IgD-negative memory B cell (primary cell): ENCODE data around the gene WNT2B. TPM values are rescaled to one million over a fixed set of nuclear protein-coding genes. Genes with fewer than 3 reads are reported as not detected.

ENCODE experiments used
- H3K27ac Mint-ChIP-seq, 3 donors: one replicate each; pipeline ENCODE4 v1.8.0; 2020 to 2022; ENCODE audit warnings: mild to moderate bottlenecking in 3 of 3, mixed read lengths in 3 of 3, moderate library complexity in 1 of 3
- H3K27me3 Mint-ChIP-seq: one replicate; pipeline ENCODE4 v1.8.0; 2021; ENCODE audit warnings: mixed read lengths
- H3K36me3 Mint-ChIP-seq: one replicate; pipeline ENCODE4 v1.8.0; 2020; ENCODE audit warnings: mild to moderate bottlenecking, mixed read lengths
- H3K4me1 Mint-ChIP-seq, 3 donors: one replicate each; pipeline ENCODE4 v1.8.0; 2020 to 2022; ENCODE audit warnings: mixed read lengths in 3 of 3, mild to moderate bottlenecking in 1 of 3
- H3K4me3 Mint-ChIP-seq, 4 donors: one replicate each; pipeline ENCODE4 v1.8.0; 2020 to 2022; ENCODE audit warnings: mild to moderate bottlenecking in 4 of 4, mixed read lengths in 4 of 4, moderate library complexity in 3 of 4
- H3K9me3 Mint-ChIP-seq, 3 donors: one replicate each; pipeline ENCODE4 v1.8.0; 2020 to 2021; ENCODE audit warnings: mixed read lengths in 3 of 3, mild to moderate bottlenecking in 1 of 3
- polyA plus RNA-seq: library from polyadenylated mRNA; unstranded; fragments of 300-500 nt; fragmentation: Illumina TruSeq; gene quantifications from one replicate; pipeline ENCODE4 v1.2.3, GENCODE V29; 2021

The WNT2B gene
- polyA plus RNA-seq, 1 donor from 2014 or later, result 0.09 TPM

DNA sequence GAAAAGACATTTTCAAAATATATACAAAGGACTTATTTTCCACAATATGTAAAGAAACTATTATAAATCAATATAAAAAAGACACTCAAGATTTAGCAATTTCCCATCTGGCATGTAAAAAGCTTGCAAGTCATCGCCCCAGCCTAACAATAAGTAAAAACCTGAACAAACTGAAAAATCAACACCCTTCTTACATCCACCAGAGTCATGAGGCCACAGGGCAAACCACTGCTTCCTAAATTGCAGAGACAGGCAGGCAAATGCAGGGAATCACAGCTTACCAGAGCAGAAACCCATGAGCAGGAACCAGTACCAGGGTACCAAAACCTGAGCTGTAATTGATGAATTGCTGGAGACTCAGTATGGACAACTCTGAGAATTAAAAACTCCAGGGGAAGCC lies 16.7 kb upstream of the WNT2B start:
- Mint-ChIP-seq H3K27ac (no peak overlapping the region), H3K36me3 (peaks cover 3% of the 10 kb centered on the region), H3K27me3 (peaks cover 8% of the 10 kb centered on the region), H3K4me1 (peaks cover 0 to 2% (median 0%) of the 10 kb centered on the region in 3 donors), H3K9me3 (no peaks in the 10 kb centered on the region), H3K4me3 (no peak overlapping the region)

DNA sequence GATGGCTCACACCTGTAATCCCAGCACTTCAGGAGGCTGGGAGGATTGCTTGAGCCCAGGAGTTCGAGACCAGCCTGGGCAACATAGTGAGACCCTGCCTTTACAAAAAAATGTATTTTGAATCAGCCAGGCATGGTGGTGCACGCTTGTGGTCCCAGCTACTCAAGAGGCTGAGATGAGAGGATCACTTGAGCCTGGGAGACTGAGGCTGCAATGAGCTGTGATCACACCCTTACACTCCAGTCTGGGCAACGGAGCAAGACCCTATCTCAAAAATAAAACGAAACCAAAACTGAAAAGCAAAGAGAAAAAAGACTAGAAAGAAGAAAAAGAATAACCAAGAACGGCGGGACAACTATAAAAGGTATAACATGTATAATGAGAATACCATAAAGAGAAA lies 15.4 kb upstream of the WNT2B start:
- Mint-ChIP-seq H3K27me3 (peaks cover 8% of the 10 kb centered on the region), H3K36me3 (peaks cover 3% of the 10 kb centered on the region), H3K4me3 (no peak overlapping the region), H3K27ac (no peak overlapping the region), H3K4me1 (peaks cover 0 to 2% (median 0%) of the 10 kb centered on the region in 3 donors), H3K9me3 (no peaks in the 10 kb centered on the region)

DNA sequence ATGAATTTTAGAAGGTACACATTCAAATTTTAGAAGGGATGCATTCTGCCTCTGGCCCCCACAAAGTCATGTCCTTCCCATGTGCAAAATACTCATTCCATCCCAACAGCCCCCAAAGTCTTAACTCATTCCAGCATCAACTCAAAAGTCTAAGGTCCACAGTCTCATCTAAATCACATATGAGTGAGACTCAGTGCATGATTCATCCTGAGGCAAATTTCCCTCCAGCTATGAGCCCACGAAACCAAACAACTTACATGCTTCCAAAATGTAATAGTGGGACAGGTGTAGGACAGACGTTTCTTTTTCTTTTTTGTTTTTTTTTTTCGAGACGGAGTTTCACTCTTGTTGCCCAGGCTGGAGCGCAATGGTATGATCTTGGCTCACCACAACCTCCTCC lies 12.5 kb upstream of the WNT2B start:
- Mint-ChIP-seq H3K4me3 (no peak overlapping the region), H3K36me3 (no peaks in the 10 kb centered on the region), H3K4me1 (peaks cover 0 to 2% (median 0%) of the 10 kb centered on the region in 3 donors), H3K9me3 (no peaks in the 10 kb centered on the region), H3K27ac (no peak overlapping the region), H3K27me3 (peaks cover 19% of the 10 kb centered on the region)

DNA sequence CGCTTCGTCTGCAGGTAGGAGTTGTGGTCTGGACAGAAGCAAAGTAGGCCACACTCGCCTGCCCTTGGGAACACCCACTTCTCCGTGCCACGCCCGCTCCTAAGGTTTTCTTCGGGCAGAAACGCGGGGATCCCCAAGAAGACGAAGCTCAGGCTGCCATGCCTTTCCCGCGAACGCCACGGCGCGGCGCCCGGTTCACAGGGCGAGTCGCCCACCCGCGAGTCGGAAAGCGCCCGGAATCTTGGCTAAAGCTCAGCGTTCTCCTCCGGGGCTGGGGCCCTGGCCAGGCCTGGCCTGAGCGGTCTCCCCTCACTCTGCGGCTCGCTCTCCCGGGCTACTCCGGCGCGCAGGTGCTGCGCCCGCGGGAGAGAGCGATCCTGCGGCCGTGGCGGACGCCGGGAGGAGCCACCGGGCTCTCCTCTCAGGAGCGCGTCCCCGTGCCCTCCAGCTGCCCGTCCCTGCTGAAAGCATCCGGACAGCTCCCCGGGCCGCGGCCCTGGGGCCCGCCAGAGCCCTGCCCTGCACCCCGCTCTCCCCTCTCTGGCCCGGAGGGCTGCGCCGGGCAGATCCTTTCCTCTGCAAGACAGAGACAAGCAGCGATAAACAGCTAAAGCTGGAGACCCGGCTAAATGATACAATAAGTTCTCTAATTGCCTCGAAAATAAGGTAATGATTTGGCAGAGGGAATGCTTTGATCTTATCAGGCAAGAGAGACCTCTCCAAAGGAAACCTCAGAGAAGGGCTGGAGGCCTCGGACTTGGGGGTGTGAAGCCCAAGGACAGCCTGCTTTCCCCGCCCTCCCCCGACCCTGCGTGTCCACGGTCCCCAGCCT lies 6.7 kb upstream of the WNT2B start:
- H3K4me3 Mint-ChIP-seq, result peak overlapping the region; percentile 58 to 88 (median 76)
- no peaks in the 10 kb centered on the region for H3K36me3 Mint-ChIP-seq
- peaks cover 0 to 21% (median 10%) of the 10 kb centered on the region in 3 donors for H3K4me1 Mint-ChIP-seq
- H3K27ac Mint-ChIP-seq, result no peak overlapping the region
- H3K27me3 Mint-ChIP-seq, result peaks cover 32% of the 10 kb centered on the region
- no peaks in the 10 kb centered on the region for H3K9me3 Mint-ChIP-seq

DNA sequence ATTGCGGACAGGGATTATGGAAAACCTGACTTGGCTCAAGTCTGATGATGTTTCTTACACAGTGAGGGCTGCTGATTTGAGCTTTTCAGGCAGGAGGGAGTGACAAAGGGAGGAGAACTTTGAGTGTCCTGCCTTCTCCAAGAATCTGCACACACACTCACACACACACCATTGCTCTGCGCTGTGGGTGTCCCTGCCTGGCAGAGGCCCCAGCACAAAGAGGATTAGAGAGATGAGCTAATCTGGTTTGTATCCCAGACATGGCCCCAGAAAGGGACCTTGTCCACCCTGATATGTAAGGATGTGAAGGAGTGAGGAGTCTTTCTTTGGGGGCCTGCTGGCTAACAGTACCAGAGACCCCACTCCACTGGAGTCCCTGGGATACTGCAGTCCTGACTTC lies 5.9 kb upstream of the WNT2B start:
- Mint-ChIP-seq H3K27me3 (peaks cover 34% of the 10 kb centered on the region), H3K4me3 (peak overlapping the region; percentile 14 to 70 (median 59)), H3K27ac (no peak overlapping the region), H3K9me3 (no peaks in the 10 kb centered on the region), H3K36me3 (no peaks in the 10 kb centered on the region), H3K4me1 (peaks cover 0 to 24% (median 12%) of the 10 kb centered on the region in 3 donors)

GRCh38 chr1:112504001-112504660 lies 4.6 kb upstream of the WNT2B start:
- Mint-ChIP-seq H3K27ac (no peak overlapping the region), H3K27me3 (peaks cover 31% of the 10 kb centered on the region), H3K4me3 (peak overlapping the region in 1 of 4 donors; percentile 2), H3K9me3 (no peaks in the 10 kb centered on the region), H3K36me3 (no peaks in the 10 kb centered on the region), H3K4me1 (peaks cover 0 to 24% (median 14%) of the 10 kb centered on the region in 3 donors)

DNA sequence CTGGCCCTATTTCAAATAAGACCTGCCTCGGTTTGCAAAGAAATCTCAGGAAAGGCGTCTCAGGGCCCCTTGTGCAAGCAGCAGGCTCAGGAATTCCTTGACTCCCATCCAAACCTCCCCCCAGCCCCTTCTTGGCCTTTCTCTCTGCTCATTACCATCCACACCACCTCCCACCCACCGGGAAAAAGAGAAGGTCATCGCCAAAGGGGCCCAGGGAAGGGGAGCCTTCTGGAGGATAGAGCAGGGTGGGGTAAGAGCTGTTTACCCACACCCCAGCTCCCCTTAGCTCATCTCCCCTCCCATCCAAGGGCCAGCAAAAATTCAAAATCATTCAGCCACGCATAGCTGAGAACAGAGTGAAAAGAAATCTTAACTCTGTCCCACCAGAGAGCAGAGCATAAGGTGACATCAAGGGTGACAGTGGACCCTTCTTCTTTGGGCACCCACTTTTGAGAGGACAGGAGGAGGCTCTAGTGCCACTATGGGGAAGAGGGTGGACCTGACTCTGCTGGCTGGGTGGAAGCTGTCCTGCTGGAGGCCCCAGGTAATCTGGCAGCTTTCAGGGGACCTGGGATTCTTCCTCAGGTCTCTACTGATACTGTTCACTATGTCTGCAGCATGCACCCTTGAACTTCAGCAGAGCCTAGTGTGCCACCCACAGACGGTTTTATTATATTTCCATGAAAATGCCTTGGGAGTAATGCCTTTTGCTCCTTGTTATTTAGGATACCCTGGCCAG lies 3.9 kb upstream of the WNT2B start:
- Mint-ChIP-seq H3K27ac (no peak overlapping the region), H3K27me3 (peaks cover 28% of the 10 kb centered on the region), H3K4me1 (peaks cover 0 to 24% (median 14%) of the 10 kb centered on the region in 3 donors)

DNA sequence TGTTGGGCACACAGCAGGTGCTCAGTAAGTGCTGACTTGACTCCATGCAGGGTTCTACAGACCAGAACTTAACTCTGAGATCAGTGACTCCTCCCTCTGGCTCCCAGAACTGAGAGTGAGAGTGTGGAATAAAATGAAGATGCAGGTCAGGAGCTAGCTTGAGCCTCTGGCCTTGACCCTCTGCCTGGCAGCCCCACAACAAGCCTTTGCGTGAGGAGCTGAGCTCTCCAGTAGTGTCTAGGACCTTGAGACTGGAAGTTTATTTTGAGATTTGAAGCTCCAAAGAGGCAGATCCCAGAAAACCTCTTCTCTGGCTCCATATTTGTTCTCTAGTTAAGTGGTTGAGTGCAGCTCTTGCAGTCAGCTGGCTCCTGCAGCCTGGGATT lies 3.4 kb upstream of the WNT2B start:
- Mint-ChIP-seq H3K27me3 (peaks cover 29% of the 10 kb centered on the region), H3K4me3 (peak overlapping the region in 3 of 4 donors; percentile 24 to 72 (median 50)), H3K9me3 (no peaks in the 10 kb centered on the region)

More for the DNA sequence above, 3.9 kb upstream of the WNT2B start:
- no peaks in the 10 kb centered on the region for H3K9me3 Mint-ChIP-seq
- H3K4me3 Mint-ChIP-seq, result peak overlapping the region in 2 of 4 donors; percentile 24 to 50
- no peaks in the 10 kb centered on the region for H3K36me3 Mint-ChIP-seq

GRCh38 chr1:112505878-112506277 lies 2.9 kb upstream of the WNT2B start:
- Mint-ChIP-seq H3K27me3 (peaks cover 29% of the 10 kb centered on the region), H3K27ac (no peak overlapping the region), H3K36me3 (no peaks in the 10 kb centered on the region), H3K9me3 (no peaks in the 10 kb centered on the region), H3K4me1 (peaks cover 0 to 24% (median 16%) of the 10 kb centered on the region in 3 donors), H3K4me3 (peak overlapping the region in 3 of 4 donors; percentile 59 to 86 (median 78))

More for the DNA sequence above, 3.4 kb upstream of the WNT2B start:
- H3K4me1 Mint-ChIP-seq, result peaks cover 0 to 24% (median 16%) of the 10 kb centered on the region in 3 donors
- H3K36me3 Mint-ChIP-seq, result no peaks in the 10 kb centered on the region
- H3K27ac Mint-ChIP-seq, result no peak overlapping the region

- Mint-ChIP-seq H3K36me3 (no peaks in the 10 kb centered on the region), H3K27ac (no peak overlapping the region), H3K9me3 (no peaks in the 10 kb centered on the region), H3K27me3 (peaks cover 26% of the 10 kb centered on the region), H3K4me3 (peak overlapping the region in 3 of 4 donors; percentile 59 to 86 (median 78)), H3K4me1 (peaks cover 0 to 24% (median 16%) of the 10 kb centered on the region in 3 donors)
Measured at GRCh38 chr1:112506306-112506705, 2.5 kb upstream of the WNT2B start.

DNA sequence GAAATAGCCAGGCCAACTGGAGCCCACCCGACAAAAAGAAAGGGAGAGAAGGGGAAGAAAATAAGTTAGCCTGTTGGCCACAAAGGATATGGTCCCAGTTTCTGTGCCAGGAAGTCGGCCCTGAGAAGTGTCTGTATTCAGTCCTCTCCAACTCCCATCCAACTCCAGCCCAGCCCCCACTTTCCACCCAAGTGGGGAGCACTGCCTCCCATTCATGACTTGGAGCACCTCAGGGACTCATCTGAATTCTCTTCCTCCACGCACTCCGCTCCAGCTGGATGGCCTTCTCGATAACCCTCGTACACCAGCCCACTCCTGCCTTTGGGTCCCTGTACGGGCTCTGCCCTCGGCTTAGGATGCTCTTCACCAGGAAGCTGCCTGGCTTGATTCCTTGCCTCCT lies 2.0 kb upstream of the WNT2B start:
- Mint-ChIP-seq H3K36me3 (no peaks in the 10 kb centered on the region), H3K27ac (peak overlapping the region in 1 of 3 donors; percentile 24), H3K4me1 (peaks cover 0 to 21% (median 16%) of the 10 kb centered on the region in 3 donors), H3K27me3 (peaks cover 21% of the 10 kb centered on the region), H3K9me3 (no peaks in the 10 kb centered on the region), H3K4me3 (peak overlapping the region in 2 of 4 donors; percentile 70 to 86)

DNA sequence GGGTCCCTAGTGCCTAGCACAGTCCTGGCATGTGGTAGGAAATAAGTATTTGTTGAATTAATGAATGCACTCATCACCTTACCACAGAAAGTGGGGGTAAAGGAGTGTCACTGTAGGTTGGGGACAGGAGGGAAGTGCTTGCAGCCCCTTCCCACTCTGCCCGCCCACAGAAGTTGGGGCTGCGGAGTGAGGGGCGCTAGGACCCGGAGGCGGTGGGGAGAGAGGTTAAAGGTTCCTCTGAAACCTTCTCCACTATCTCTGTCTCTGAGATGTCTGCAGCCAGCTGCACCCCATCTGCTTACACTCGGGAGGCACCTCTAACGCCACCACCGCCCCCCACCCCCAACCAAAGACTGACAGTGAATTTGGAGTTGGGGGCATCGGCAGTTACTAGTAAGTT lies 1.4 kb upstream of the WNT2B start:
- Mint-ChIP-seq H3K27me3 (peaks cover 19% of the 10 kb centered on the region), H3K9me3 (no peaks in the 10 kb centered on the region), H3K4me1 (peaks cover 0 to 19% (median 16%) of the 10 kb centered on the region in 3 donors), H3K36me3 (no peaks in the 10 kb centered on the region), H3K4me3 (peak overlapping the region in 3 of 4 donors; percentile 81 to 90 (median 86)), H3K27ac (peak overlapping the region in 1 of 3 donors; percentile 41)

- Mint-ChIP-seq H3K36me3 (no peaks in the 10 kb centered on the region), H3K9me3 (no peaks in the 10 kb centered on the region), H3K27me3 (peaks cover 13% of the 10 kb centered on the region), H3K4me3 (peak overlapping the region; percentile 81 to 93 (median 88)), H3K27ac (no peak overlapping the region), H3K4me1 (peaks cover 0 to 15% (median 13%) of the 10 kb centered on the region in 3 donors)
Measured at GRCh38 chr1:112507921-112508277, 866 bp upstream of the WNT2B start.

- Mint-ChIP-seq H3K36me3 (no peaks in the 10 kb centered on the region), H3K9me3 (no peaks in the 10 kb centered on the region), H3K27me3 (peaks cover 7% of the 10 kb centered on the region), H3K4me3 (peak overlapping the region; percentile 42 to 86 (median 76)), H3K4me1 (peaks cover 0 to 15% (median 13%) of the 10 kb centered on the region in 3 donors), H3K27ac (no peak overlapping the region)
Measured at GRCh38 chr1:112509005-112509659, 367 bp downstream of the WNT2B start.
